A549 (cell line): ENCODE measurements around the gene TMEM179. TPM values are rescaled to one million over a fixed set of nuclear protein-coding genes. Genes with fewer than 3 reads are reported as not detected.
A peak's percentile ranks its signal among the peaks of the same experiment; 100 is the strongest.
"Not testable (repeated sequence)": the region's sequence is repeated elsewhere in the genome, so short reads cannot be mapped to it uniquely, and the experiment has no call there.

Experiments
- ATAC-seq, 2 experiments: fragments of 200-7000 bp in 1 of 2; fragments of >200 bp in 1 of 2; cut with Nextera tagmentation in 1 of 2; cut with Tn5 transposase in 1 of 2; 3 replicates each; pipeline versions ENCODE4 v1.8.0 to v1.9.1; 2018 to 2020; ENCODE audit warnings: mild to moderate bottlenecking in 1 of 2, moderate library complexity in 1 of 2
- CTCF ChIA-PET: fragments of 300-600 bp; sonication (Branson Sonifier 250); formaldehyde crosslinking; extraction: SDS; loops from one replicate; lab custom pipeline; 2021; ENCODE audit warnings: antibody characterized with exemption, inconsistent platforms; lab: Yijun Ruan, JAX
- POLR2A ChIA-PET: fragments of 350-600 bp; formaldehyde crosslinking; extraction: SDS; loops from one replicate; lab custom pipeline; 2021; ENCODE audit warnings: antibody characterized with exemption, inconsistent platforms; lab: Yijun Ruan, JAX
- DNase-seq, 2 experiments: peaks; one replicate each; pipeline versions ENCODE4 v3.0.0 to v3.0.0-alpha.2; 2011 to 2016; ENCODE audit warnings: low read depth in 1 of 2, low spot score in 1 of 2
- FAIRE-seq: peaks from 2 replicates; lab custom pipeline; 2011; peaks lifted over from hg19 to GRCh38; lab: Jason Lieb, UNC
- H3K27ac ChIP-seq, 2 experiments: fragments of >200 bp; sonication (Bioruptor Twin); formaldehyde crosslinking; 3 replicates each; pipeline ENCODE4 v1.5.1; 2016 to 2017
- H3K4me1 ChIP-seq: fragments of >200 bp; sonication (Bioruptor Twin); formaldehyde crosslinking; 3 replicates; pipeline ENCODE4 v1.6.1; 2016
- H3K4me2 ChIP-seq: fragments of >200 bp; sonication (Bioruptor Twin); formaldehyde crosslinking; 3 replicates; pipeline ENCODE4 v1.6.1; 2016
- H3K4me3 ChIP-seq: fragments of >200 bp; sonication (Bioruptor Twin); formaldehyde crosslinking; 3 replicates; pipeline ENCODE4 v1.5.1; 2016
- H3K9me3 ChIP-seq: fragments of >200 bp; sonication (Bioruptor Twin); formaldehyde crosslinking; 3 replicates; pipeline ENCODE4 v1.6.1; 2016
- BHLHE40 ChIP-seq: IDR thresholded peaks from 2 replicates; pipeline ENCODE4 v1.6.1; 2012; ENCODE audit warnings: low read depth, low read length, inconsistent platforms
- CHD2 ChIP-seq: fragments of 150-350 bp; IDR thresholded peaks from 2 replicates; pipeline ENCODE4 v1.6.1; 2014; ENCODE audit warnings: low read length; ENCODE audit not compliant: partially characterized antibody
- CHD4 ChIP-seq: fragments of 200-600 bp; sonication (generic); IDR thresholded peaks from 2 replicates; pipeline ENCODE4 v1.6.1; 2016; ENCODE audit warnings: antibody characterized with exemption, mild to moderate bottlenecking, borderline replicate concordance
- EHMT2 ChIP-seq: fragments of 200-600 bp; sonication (generic); IDR thresholded peaks from 2 replicates; pipeline ENCODE4 v1.6.1; 2016; ENCODE audit warnings: antibody characterized with exemption, low read depth, mild to moderate bottlenecking, moderate library complexity
- FOSB ChIP-seq: fragments of 250-450 bp; sonication (Bioruptor Pico); IDR thresholded peaks from 2 replicates; pipeline ENCODE4 v1.5.0; 2020; ENCODE audit warnings: mild to moderate bottlenecking, moderate library complexity
- FOXS1 ChIP-seq: fragments of 250-450 bp; sonication (Bioruptor Pico); IDR thresholded peaks from 2 replicates; pipeline ENCODE4 v1.5.0; 2020; ENCODE audit warnings: mild to moderate bottlenecking, moderate library complexity
- HEYL ChIP-seq: fragments of 250-450 bp; sonication (Bioruptor Pico); IDR thresholded peaks from 2 replicates; pipeline ENCODE4 v1.8.0; 2021; ENCODE audit warnings: mild to moderate bottlenecking, moderate library complexity
- JUNB ChIP-seq: fragments of >200 bp; sonication (Bioruptor Twin); formaldehyde crosslinking; IDR thresholded peaks from 2 replicates; pipeline ENCODE4 v1.6.1; 2016
- KDM1A ChIP-seq: fragments of 200-600 bp; sonication (generic); IDR thresholded peaks from 2 replicates; pipeline ENCODE4 v1.6.1; 2016; ENCODE audit warnings: low read depth, mild to moderate bottlenecking
- MAZ ChIP-seq: fragments of 150-350 bp; IDR thresholded peaks from 2 replicates; pipeline ENCODE4 v1.6.1; 2014; ENCODE audit warnings: antibody characterized with exemption, low read depth, low read length, borderline replicate concordance
- RARB ChIP-seq: fragments of 250-450 bp; sonication (Bioruptor Pico); IDR thresholded peaks from 2 replicates; pipeline ENCODE4 v1.8.0; 2021; ENCODE audit warnings: mild to moderate bottlenecking, moderate library complexity
- ZFP36 ChIP-seq: fragments of 450-650 bp; IDR thresholded peaks from 2 replicates; pipeline ENCODE4 v1.6.1; 2014; ENCODE audit warnings: borderline replicate concordance; ENCODE audit not compliant: partially characterized antibody
- ZSCAN20 ChIP-seq: fragments of 250-450 bp; sonication (Bioruptor Pico); IDR thresholded peaks from 2 replicates; pipeline ENCODE4 v1.8.0; 2022; ENCODE audit warnings: mild to moderate bottlenecking, moderate library complexity
- WGBS: methylation state at CpG from one replicate; pipeline ENCODE4 v1.1.6; 2017; ENCODE audit errors: missing lambda C conversion rate; 5-methylcytosine and 5-hydroxymethylcytosine counted together
- polyA minus RNA-seq: library from RNA; depleted of rRNA, polyadenylated mRNA; stranded (reverse); fragments of >200 nt; gene quantifications from 2 replicates; pipeline ENCODE4 v1.2.3, GENCODE V29; 2011; rRNA and poly(A)+ RNA removed
- polyA plus RNA-seq, 4 experiments: library from polyadenylated mRNA; depleted of rRNA in 3 of 4; stranded (reverse); fragments of >200 nt; fragmentation: RNase III in 1 of 4; extraction: RNeasy Plus Mini Kit Qiagen cat#74134 plus additional on column Dnase treatment in 1 of 4; gene quantifications; 2 replicates in 3 of 4; 3 replicates in 1 of 4; pipeline ENCODE4 v1.2.3, GENCODE V29; 2011 to 2017
- TF ChIP-seq, protein P1 (sequence below): IDR thresholded peaks from 2 replicates; pipeline ENCODE4 v1.6.1; 2012; ENCODE audit warnings: low read depth, borderline replicate concordance
- TF ChIP-seq, protein P2 (sequence below): fragments of 200-600 bp; sonication (generic); IDR thresholded peaks from 2 replicates; pipeline ENCODE4 v1.6.1; 2016; ENCODE audit warnings: antibody characterized with exemption, mild to moderate bottlenecking, moderate library complexity
- TF ChIP-seq, protein P3 (sequence below): fragments of >200 bp; sonication (Bioruptor Twin); formaldehyde crosslinking; IDR thresholded peaks from 2 replicates; pipeline ENCODE4 v1.6.1; 2016

The TMEM179 gene
- polyA plus RNA-seq (2011; rRNA removed), result 0.20 TPM in 1 of 2 replicates, not detected in the other
- polyA plus RNA-seq (2012; cell fraction: cytosol; rRNA removed), result 0.28 and 0.74 TPM in 2 replicates
- polyA plus RNA-seq (2012; cell fraction: nucleus; rRNA removed), result 0.49 and 1.2 TPM in 2 replicates
- polyA plus RNA-seq (2017; fragmentation: RNase III; extraction: RNeasy Plus Mini Kit Qiagen cat#74134 plus additional on column Dnase treatment), result 0.50 to 0.79 TPM (median 0.63 TPM) in 3 replicates
- 0.54 TPM in 1 of 2 replicates, not detected in the other for polyA minus RNA-seq

- Histone ChIP-seq H3K4me3 (peak within 1 kb of the TSS; percentile 34; the same call in 2 of the 3 replicates), H3K9me3 (no peaks in the 10 kb centered on the region), H3K27ac (no peak within 1 kb of the TSS), H3K4me1 (no peaks in the 10 kb centered on the region), H3K4me2 (peak within 1 kb of the TSS; percentile 69)
- FAIRE-seq, result no peak
- TF ChIP-seq HEYL (CRISPR knock-in tag), result no peak
- TF ChIP-seq, protein P1, sequence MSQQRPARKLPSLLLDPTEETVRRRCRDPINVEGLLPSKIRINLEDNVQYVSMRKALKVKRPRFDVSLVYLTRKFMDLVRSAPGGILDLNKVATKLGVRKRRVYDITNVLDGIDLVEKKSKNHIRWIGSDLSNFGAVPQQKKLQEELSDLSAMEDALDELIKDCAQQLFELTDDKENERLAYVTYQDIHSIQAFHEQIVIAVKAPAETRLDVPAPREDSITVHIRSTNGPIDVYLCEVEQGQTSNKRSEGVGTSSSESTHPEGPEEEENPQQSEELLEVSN, result peak; percentile 53; the same call in 1 of the 2 replicates
- TF ChIP-seq, protein P2, sequence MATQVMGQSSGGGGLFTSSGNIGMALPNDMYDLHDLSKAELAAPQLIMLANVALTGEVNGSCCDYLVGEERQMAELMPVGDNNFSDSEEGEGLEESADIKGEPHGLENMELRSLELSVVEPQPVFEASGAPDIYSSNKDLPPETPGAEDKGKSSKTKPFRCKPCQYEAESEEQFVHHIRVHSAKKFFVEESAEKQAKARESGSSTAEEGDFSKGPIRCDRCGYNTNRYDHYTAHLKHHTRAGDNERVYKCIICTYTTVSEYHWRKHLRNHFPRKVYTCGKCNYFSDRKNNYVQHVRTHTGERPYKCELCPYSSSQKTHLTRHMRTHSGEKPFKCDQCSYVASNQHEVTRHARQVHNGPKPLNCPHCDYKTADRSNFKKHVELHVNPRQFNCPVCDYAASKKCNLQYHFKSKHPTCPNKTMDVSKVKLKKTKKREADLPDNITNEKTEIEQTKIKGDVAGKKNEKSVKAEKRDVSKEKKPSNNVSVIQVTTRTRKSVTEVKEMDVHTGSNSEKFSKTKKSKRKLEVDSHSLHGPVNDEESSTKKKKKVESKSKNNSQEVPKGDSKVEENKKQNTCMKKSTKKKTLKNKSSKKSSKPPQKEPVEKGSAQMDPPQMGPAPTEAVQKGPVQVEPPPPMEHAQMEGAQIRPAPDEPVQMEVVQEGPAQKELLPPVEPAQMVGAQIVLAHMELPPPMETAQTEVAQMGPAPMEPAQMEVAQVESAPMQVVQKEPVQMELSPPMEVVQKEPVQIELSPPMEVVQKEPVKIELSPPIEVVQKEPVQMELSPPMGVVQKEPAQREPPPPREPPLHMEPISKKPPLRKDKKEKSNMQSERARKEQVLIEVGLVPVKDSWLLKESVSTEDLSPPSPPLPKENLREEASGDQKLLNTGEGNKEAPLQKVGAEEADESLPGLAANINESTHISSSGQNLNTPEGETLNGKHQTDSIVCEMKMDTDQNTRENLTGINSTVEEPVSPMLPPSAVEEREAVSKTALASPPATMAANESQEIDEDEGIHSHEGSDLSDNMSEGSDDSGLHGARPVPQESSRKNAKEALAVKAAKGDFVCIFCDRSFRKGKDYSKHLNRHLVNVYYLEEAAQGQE, result peak; percentile 83
- CTCF ChIA-PET, result interaction anchor here (1.1 to 1.9 kb wide), 2 partner anchors 40 to 527 kb away, joined by 3 to 7 read pairs; no protein-coding TSS in a partner anchor
- 54% methylated on average over 79 of the region's 91 CpGs for whole genome bisulfite sequencing
- no peak for DNase-seq
- POLR2A ChIA-PET, result no interaction called here
- peak; percentile 23 to 68; a peak in 4 of 6 replicates for ATAC-seq
Measured at GRCh38 chr14:104604458-104605449, at the start of gene TMEM179. Gene TMEM179 (minus strand): TSS chr14:104604772. CDS start chr14:104604741, 31 bp downstream.

- ChIA-PET CTCF (interaction anchor here (0.9 to 2.9 kb wide), 2 partner anchors 12 to 27 kb away, joined by 4 to 14 read pairs; no protein-coding TSS in a partner anchor), POLR2A (no interaction called here)
- TF ChIP-seq CHD4 (no peak), ZSCAN20 (CRISPR knock-in tag) (no peak), JUNB (no peak), RARB (no peak), BHLHE40 (no peak), ZFP36 (no peak), EHMT2 (no peak), CHD2 (no peak), FOSB (no peak), FOXS1 (CRISPR knock-in tag) (no peak), MAZ (no peak), KDM1A (no peak)
- TF ChIP-seq, protein P3, sequence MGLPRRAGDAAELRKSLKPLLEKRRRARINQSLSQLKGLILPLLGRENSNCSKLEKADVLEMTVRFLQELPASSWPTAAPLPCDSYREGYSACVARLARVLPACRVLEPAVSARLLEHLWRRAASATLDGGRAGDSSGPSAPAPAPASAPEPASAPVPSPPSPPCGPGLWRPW, result no peak
- Histone ChIP-seq H3K27ac (no peak overlapping the region), H3K4me2 (no peak overlapping the region), H3K4me1 (peaks cover 5% of the 10 kb centered on the region; the same call in 2 of the 3 replicates), H3K9me3 (peaks cover 20% of the 10 kb centered on the region), H3K4me3 (no peak overlapping the region)
- no peak for FAIRE-seq
- no peak for ATAC-seq
- no peak for DNase-seq
- WGBS, result 58% methylated on average over 6 of the region's 6 CpGs
Measured at GRCh38 chr14:104654119-104654518, 49.5 kb upstream of the TMEM179 start.

DNA sequence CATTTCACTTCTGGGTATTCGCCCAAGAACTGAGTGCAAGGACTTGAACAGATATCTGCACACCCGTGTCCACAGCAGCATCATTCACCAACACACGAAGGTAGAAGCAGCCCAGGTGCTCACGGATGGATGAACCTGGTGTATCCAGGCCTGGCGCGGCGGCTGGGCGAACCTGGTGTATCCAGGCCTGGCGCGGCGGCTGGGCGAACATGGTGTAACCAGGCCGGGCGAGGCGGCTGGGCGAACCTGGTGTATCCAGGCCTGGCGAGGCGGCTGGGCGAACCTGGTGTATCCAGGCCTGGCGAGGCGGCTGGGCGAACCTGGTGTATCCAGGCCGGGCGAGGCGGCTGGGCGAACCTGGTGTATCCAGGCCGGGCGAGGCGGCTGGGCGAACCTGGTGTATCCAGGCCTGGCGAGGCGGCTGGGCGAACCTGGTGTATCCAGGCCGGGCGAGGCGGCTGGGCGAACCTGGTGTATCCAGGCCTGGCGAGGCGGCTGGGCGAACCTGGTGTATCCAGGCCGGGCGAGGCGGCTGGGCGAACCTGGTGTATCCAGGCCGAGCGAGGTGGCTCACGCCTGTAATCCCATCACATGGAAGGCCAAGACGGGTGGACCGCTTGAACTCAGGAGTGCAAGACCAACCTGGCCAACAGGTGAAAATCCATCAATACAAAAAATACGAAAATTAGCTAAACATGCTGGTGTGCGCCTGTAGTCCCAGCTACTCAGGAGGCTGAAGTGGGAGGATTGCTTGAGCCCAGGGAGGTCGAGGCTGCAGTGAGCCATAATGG, 48.8 kb upstream of the TMEM179 start:
- peaks cover 20% of the 10 kb centered on the region for H3K9me3 ChIP-seq
- FAIRE-seq, H3K4me1 ChIP-seq, DNase-seq, H3K4me2 ChIP-seq, H3K27ac ChIP-seq, ATAC-seq, H3K4me3 ChIP-seq: not testable (repeated sequence)
- ChIA-PET CTCF (interaction anchor here (0.9 to 3.3 kb wide), 5 partner anchors 13 to 70 kb away, joined by 3 to 15 read pairs (median 13); no protein-coding TSS in a partner anchor), POLR2A (interaction anchor here (0.5 kb wide), 1 partner anchor 36 kb away, joined by 4 read pairs; the partner anchor contains the start of gene INF2)
- WGBS, result 95% methylated on average over 34 of the region's 52 CpGs
